PFSK-1 (cell line): Measurements from ENCODE around the gene ANO10.

Experiments used
- FOXP2 ChIP-seq: optimal IDR thresholded peaks from 2 replicates; pipeline ENCODE3; 2011; ENCODE audit warnings: borderline replicate concordance, control low read depth, inconsistent platforms; ENCODE audit not compliant: insufficient read depth; ENCODE audit errors: extremely low read length, extremely low read depth
- POLR2AphosphoS5 ChIP-seq: IDR thresholded peaks from 2 replicates; pipeline ENCODE4 v1.6.1; 2012; ENCODE audit warnings: low read depth, mild to moderate bottlenecking, control low read depth, low read length, moderate library complexity
- REST ChIP-seq, 2 experiments: IDR thresholded peaks; 2 replicates each; pipeline versions ENCODE4 v1.6.1 to v1.8.0; 2011 to 2012; ENCODE audit warnings: low read depth in 2 of 2, low read length in 2 of 2, control low read depth in 1 of 2, inconsistent platforms in 1 of 2, mild to moderate bottlenecking in 1 of 2, moderate library complexity in 1 of 2; ENCODE audit not compliant: insufficient read depth in 1 of 2
- SIN3A ChIP-seq: IDR thresholded peaks from 2 replicates; pipeline ENCODE4 v1.6.1; 2012; ENCODE audit warnings: mild to moderate bottlenecking, low read length, moderate library complexity, borderline replicate concordance; ENCODE audit not compliant: insufficient read depth
- TAF1 ChIP-seq: IDR thresholded peaks from 2 replicates; pipeline ENCODE4 v1.6.1; 2012; ENCODE audit warnings: low read length, control low read depth, borderline replicate concordance; ENCODE audit not compliant: insufficient read depth

The ANO10 gene

GRCh38 chr3:43641306-43642114 lies 19.7 kb upstream of the ANO10 start:
- no peak for TF ChIP-seq POLR2AphosphoS5
- TF ChIP-seq TAF1: no peak
- TF ChIP-seq REST (IDR thresholded peaks at IDR 0.05; ENCODE audit: insufficient read depth in 1 of 2, low read depth in 2 of 2, low read length in 2 of 2): no peak
- TF ChIP-seq FOXP2: no peak
- TF ChIP-seq SIN3A: no peak

- TF ChIP-seq FOXP2 (no peak), SIN3A (no peak), REST (IDR thresholded peaks at IDR 0.05; ENCODE audit: insufficient read depth in 1 of 2, low read depth in 2 of 2, low read length in 2 of 2) (no peak), TAF1 (no peak), POLR2AphosphoS5 (no peak)
Observed at GRCh38 chr3:43640681-43641080, 18.9 kb upstream of the ANO10 start.

GRCh38 chr3:43638594-43639447 lies 17.0 kb upstream of the ANO10 start:
- TF ChIP-seq TAF1 (no peak), SIN3A (no peak), FOXP2 (no peak), POLR2AphosphoS5 (no peak), REST (IDR thresholded peaks at IDR 0.05; ENCODE audit: insufficient read depth in 1 of 2, low read depth in 2 of 2, low read length in 2 of 2) (no peak)

- TF ChIP-seq FOXP2 (no peak), REST (IDR thresholded peaks at IDR 0.05; ENCODE audit: insufficient read depth in 1 of 2, low read depth in 2 of 2, low read length in 2 of 2) (no peak), SIN3A (no peak), POLR2AphosphoS5 (no peak), TAF1 (no peak)
Observed at GRCh38 chr3:43637702-43638101, 15.9 kb upstream of the ANO10 start.
